Stimulated activated CD8-positive, alpha-beta memory T cell treated with anti-CD3 and anti-CD28 coated beads, Interleukin-12 subunit alpha, Interleukin-12 subunit beta, amount 100 ng/mL, for 4 hours (primary cell): Measurements from ENCODE around the gene HOXB1.

Experiments
- DNase-seq: peaks from one replicate; pipeline ENCODE4 v3.0.0-alpha.2; 2020; ENCODE audit warnings: low read depth

Gene HOXB1

GRCh38 chr17:48530887-48531272 is at the start of gene HOXB1:
HOXB1 (minus strand) TSS chr17:48531011; CDS start chr17:48530904, 107 bp downstream.
- no peak for DNase-seq

DNA sequence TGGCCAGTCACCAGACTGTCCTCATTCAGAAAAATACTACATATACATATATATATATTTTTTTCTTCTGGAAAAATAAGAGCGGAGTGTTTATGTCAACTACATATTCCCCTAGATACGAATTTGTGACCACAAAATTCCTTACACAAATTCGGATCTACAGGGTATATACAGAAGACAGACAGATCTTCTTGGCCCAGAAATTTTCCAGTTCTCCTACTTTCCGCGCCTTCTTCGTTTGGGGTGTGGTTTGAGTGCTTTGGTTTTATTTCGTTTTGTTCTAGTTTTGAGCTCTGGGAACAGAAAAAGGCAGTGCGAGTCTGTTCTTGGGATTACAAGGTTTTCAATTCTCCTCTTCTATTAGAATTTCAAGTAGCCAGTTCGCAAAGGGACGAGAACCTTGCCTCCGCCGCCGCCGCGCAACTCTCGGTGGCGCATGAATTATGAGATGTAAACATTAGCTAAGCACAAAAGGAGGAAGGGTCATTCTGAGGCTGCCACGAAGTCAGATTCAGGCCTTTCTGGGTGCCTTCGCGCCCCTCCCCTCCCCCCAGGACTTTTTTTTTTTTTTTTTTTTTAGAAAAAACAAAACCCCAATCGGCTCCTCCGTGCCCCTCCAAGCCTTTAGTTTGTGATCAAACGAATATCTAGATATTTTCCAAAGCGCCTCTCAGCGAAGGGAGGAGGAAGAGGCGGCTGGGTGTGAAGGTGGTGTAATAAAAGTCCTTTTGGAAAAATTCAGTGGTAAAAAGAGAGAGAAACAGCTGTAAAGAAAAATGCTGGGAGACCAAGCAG is 49.1 kb upstream of the HOXB1 start:
- DNase-seq = no peak

DNA sequence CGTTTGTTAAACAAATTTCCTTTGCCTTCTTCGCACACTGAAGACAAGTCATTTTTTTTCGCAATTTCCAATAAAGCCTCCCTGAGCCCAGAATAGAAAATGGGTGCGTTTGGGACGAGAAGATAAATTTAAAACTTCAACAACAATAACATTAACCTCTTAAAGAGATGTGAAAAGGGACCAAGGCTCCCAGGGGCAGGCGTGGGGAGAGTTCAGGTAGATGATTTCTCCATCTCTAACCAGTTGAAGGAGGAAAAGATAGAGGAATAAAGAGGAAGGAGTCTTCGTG is 48.6 kb upstream of the HOXB1 start:
- DNase-seq = no peak

DNA sequence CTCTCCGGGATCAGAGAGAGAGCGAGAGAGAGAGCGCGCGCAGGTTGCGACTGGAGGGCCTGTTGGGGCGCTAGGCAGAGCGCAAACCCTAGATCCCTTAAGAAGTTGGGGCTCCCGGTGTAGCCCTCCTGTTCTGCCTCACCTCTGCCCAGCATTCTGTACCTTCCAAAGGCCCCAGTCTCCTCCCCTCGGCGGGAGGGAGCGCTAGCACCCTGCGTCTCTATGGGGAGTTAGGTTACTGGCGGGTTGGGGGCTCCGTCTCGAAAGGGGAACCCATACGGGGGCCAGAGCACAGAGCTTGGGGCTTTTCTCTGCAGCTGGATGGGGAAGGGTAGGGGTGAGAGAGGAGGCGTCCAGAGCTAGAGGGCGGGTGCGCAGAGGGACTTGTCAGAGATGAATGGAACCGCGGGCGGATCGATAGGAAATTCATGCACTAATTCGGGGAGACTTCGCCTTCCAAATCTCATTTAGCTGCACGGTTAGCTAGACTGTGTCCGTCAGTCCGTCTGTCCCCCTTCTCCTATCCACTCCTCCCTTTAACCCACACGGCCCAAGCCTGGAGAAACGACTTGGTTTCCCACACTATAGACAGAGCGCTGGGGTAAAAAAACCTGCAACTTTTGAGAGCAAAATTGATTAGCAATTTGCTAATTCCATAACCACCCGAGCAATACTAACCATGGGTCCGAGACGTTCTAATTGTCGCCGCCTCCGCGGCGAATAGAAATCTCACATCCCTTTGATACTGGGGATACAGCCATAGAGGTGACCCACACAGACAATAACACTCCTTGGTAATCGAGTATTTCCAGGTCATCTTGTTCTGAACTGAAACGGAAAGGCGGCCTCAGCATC is 48.0 kb upstream of the HOXB1 start:
- no peak for DNase-seq

DNA sequence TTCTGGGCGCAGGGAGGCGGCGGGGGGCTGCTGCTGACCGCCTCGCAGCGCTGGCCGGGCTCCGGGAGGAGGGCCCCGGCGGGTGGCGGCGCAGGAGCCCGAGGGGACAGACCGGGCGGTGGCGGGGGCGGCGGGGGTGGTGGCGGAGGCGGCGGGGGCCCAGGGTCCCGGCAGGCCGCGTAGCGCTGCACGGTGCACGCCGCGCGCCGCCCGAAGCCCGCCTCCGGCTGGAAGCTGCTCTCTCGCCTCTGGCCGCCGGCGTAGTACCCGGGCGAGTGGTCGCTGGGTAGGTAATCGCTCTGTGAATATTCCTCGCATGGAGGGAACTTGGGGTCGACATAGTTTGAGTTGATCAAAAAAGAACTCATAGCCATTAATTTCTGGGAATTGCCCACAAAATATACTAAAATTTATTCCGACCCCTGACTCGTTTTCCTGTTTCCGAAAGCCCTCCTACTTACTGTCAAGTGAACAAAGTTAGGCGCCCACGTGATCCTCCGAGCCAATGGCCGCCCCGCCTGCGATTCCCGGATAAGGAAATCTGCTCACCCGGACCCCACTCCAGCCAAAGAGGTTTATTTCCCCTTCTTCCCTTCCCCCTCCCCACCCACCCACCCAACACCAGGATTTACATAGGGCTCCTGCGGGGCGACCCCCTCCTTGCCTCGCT is 47.3 kb upstream of the HOXB1 start, which contains the start of gene HOXB4:
Gene HOXB4, minus strand, starts transcription at position 405 of the 670 bp plus-strand sequence. Its CDS starts 31 bp downstream, at position 374.
- no peak for DNase-seq

DNA sequence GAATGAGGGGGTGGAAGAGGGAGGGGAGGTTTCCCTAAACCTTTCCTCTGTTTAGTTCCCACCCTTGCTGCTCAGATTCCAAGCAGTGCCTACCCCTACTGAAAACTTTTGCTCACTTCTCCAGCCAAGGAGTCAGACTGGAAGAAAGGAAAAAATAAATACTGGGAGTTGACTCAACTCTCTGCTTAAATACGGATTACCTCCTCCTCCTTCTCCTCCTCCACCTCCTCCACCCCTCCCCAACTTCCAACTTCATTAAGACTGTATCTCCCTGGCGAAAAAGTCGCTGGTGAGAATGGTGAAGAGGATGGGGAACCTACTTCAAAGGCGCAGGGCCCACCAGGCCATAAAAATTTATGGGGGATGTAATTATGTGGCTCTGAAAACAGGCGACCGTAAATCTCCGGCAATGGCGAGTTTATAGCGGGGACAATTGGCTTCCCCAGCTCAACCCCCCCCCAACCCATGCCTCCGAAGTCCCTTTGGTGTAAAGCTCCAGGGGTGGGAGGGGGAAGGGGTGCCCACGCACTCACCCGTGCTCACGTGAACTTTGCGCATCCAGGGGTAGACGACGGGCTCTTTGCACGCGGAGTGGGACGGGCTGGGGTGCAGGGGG is 46.6 kb upstream of the HOXB1 start:
- no peak for DNase-seq

GRCh38 chr17:48576479-48577309 is 45.9 kb upstream of the HOXB1 start:
- DNase-seq = no peak

DNA sequence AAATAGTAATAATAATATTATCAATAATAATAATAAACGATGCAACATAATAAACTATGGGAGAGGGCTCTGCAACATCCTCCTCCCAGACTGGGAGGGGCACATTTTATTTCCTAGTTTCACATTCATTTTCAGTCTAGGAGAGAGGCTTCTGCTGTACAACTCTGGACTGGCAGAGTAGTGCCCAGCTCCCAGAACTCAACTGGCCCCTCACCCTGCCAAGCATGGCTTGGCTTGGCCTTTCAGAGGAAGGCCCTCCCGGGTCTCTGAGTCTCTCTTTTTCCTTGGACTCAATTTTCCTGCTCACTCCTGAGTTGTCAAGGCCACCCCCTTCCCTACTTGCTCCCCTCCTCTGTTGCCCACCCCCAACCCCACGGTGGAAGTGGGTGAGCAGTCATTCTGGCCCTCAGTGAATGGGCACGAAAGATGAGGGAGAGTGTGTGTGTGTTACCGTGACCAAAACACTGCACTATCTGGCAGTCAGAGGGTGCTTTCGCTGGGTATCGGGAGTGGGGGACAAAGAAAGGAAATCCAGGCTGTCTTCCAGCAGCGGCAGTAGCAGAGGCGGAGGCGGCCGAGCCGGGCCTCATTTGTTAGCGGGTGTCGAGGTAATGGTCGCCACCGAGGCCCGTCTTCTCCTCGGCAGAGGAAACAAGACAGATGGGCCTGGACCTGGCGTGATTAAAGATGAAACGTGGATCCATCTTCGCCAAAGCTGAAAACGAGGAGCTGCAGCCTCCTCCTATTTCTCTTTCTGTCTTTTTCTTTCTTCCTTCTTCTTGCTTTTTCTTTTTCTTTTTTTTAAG is 45.1 kb upstream of the HOXB1 start:
- DNase-seq = no peak

- no peak for DNase-seq
Measured at GRCh38 chr17:48575066-48575582, 44.3 kb upstream of the HOXB1 start.

DNA sequence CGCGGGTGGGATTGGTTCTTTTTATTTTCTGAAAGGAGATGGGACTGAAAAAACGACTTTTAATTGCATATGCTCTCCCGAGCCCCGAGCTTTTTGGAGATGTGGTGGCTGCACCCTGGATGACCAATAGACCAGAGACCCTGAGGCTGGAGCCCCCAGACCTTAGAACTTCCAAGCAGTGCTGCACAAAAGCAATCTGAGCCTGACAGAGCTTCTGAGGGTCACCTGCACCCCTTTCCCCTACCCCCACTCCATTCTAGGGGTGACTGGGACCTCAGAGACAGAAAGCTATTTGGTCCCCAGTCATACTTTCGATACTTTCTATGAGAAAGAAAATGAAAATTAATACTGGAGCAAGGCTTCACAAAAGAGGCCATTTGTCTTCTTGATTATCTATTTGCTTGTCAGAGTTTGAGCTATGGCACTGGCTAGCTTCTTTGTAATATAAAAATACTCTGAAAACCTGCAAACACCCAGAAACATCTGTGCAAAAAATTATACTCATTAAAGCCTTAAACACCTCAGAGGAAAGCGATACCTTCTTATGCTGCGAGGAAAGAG is 43.8 kb upstream of the HOXB1 start:
- no peak for DNase-seq

DNA sequence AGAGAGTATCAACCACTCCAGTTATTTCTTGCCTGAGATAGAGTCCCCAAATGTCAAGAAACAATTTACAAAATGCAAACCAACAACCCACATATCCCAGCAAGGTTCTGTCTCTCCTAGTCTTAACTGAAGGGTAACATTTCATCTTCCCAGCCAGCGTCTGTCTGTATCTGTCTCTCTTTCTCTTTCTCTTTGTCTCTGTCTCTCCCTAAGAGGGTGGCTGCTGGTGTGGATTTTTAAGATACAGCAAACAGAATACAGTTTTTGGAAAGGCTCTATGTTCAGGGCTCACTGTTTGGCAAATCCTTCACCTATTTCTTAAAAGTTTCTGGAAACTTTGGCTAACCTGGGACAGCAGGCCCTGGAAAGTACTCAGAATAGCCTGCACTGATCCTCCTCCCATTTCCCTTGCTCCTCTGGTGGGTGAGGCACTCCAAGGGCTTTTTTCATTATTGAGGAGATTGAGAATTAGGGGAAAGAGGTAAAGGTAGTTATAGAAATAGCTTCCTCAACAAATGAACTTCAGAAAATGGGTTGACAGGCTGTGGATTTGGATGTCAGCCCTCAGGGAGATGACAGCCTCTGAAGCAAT is 41.1 kb upstream of the HOXB1 start:
- no peak for DNase-seq

- no peak for DNase-seq
Measured at GRCh38 chr17:48571024-48571818, 40.4 kb upstream of the HOXB1 start.

GRCh38 chr17:48570325-48571023 is 39.7 kb upstream of the HOXB1 start:
- no peak for DNase-seq

DNA sequence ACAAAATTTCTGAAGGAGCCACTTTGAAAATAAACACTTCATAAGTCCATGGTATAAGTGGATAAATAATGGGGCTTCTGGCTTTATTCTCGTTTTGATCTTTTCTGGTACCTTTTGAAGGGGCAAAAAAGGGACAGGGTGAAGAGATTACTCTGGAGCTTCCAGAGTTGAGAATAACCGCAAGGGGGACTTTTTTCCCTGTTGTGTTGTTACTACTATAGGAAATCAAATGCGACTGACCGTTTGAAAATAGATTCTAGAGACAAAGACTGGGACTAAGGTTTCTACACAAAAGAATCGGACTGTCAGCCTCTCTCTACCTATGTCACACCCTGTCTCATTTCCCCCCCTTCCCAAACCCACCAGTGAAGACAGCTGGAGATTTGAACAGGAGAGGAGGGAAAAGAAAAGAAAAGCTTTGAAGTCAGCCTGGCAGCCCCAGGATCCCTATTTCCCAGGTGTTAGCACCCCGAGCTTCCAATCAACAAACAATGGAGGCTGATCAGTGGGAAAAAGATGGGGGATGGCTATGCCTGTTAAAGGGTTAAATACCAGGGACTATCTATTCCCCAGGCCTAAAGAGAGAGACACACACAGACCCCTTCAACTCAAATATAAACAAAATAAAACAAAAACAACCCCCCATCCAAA is 39.0 kb upstream of the HOXB1 start:
- no peak for DNase-seq

DNA sequence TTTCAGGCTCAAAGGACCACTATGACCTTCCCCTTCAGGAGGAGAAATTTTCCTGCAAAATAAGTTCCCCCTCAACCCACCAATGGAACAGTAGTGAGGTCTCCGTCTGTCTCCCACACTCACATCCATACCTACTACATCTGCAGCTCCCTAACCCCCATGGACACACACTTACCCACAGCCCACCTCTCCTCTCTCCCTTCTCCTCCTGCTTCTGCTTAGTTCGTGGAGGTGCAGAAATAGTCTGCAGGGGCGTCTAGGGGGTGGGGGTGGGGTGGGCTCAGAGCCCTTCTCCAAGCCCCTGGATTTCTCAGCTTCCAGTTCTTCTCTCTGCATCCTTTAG is 38.4 kb upstream of the HOXB1 start:
- DNase-seq = no peak

DNA sequence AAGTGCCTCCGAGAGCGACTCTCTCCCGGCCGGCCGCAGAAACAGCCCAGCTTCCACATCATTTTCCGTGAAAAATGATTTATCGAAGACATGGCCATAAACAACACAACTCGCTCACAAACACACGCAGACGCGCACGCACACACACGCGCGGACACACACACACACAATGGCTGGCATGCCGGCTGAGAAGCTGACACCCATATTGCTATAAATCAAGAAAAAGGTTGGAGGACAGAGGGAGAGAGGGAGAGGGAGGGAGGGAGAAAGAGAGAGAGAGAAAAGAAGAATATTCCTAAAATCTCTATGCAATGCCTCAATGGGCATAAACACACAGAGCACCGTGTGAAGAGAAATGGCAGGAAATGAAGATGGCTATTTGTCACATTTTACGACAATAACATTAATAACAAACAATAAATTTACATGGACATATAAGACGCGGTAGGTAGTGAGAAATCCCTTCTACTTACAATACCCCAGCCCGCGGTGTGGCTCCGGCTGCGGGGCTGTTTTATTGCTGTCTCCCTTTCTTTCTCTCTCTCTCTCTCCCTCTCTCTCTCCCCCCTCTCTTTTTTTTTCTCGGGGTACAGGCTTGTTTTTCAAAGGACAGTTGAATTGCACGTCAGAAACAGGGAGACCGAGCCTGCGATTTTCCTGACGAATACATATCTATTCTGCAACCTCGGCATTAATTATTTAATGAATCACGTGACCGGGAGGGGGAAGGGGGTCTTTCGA is 37.9 kb upstream of the HOXB1 start:
- no peak for DNase-seq
